ENCODE data around the gene COL23A1.
A peak's percentile ranks its signal among the peaks of the same experiment; 100 is the strongest.
"Not testable (repeated sequence)": the region's sequence is repeated elsewhere in the genome, so short reads cannot be mapped to it uniquely, and the experiment has no call there.

Gene COL23A1

GRCh38 chr5:178588769-178589168, 1.4 kb downstream of the COL23A1 start:
- no peak for DNase-seq (ENCODE audit: low read depth in 2 of 2)

- no peak for DNase-seq (ENCODE audit: low read depth in 2 of 2)
Observed at GRCh38 chr5:178587763-178588611, 2.2 kb downstream of the COL23A1 start.

GRCh38 chr5:178586396-178586795, 3.8 kb downstream of the COL23A1 start:
- no peak for DNase-seq (ENCODE audit: low read depth in 2 of 2)

DNA sequence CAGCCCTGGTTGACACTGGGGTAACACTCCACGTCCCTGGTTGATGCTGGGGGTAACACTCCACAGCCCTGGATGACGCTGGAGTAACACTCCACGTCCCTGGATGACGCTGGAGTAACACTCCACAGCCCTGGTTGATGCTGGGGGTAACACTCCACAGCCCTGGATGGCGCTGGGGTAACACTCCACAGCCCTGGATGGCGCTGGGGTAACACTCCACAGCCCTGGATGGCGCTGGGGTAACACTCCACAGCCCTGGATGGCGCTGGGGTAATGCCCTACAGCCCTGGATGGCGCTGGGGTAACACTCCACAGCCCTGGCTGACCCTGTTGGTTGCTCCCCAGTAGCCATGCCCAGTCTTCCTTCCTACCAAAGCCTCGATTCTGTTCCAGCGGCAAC, 4.8 kb downstream of the COL23A1 start:
- DNase-seq (ENCODE audit: low read depth in 2 of 2), result not testable (repeated sequence)

DNA sequence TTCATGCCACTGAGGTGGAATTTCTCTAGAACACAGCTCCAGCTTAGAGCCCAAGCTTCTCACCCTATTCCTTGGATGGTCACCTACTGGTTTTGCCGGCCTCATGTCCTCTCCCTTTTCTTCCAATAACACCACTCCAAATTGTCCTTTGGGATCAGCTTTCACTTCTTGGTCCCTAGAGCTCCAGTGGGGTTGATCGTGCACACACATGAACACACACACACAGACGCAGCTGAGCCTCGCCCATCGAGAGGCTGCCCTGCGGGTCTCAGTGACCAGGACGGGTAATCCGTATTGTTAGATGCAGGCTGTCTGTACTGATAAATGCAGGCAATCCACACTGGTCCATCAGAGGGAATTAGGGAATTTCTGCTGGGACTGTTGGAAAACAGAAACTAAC, 6.9 kb downstream of the COL23A1 start:
- DNase-seq (ENCODE audit: low read depth in 2 of 2), result no peak

DNA sequence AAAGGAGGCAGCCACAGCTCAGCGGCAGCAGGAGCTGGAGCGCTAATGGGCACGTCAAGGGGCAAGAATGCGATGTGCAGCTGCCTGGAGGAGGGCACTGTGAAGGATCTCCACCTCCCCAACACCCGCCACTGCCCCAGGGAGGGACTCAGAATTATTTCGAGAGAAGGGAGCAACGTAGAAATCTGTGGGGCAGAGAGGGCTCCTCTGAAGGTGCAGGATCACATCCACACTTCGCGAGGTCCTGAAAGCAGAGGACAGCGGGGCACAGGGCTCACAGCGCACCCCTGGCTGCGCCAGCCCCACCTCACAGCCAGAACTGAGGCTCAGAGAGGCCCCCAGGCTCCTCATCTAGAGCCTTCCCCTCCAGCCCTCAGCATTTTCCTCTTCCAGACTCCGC, 7.9 kb downstream of the COL23A1 start:
- no peak for DNase-seq (ENCODE audit: low read depth in 2 of 2)

- no peak for DNase-seq (ENCODE audit: low read depth in 2 of 2)
Observed at GRCh38 chr5:178581621-178582020, 8.6 kb downstream of the COL23A1 start.

- no peak for DNase-seq (ENCODE audit: low read depth in 2 of 2)
Observed at GRCh38 chr5:178580271-178580955, 9.8 kb downstream of the COL23A1 start.

- DNase-seq (ENCODE audit: low read depth in 2 of 2), result no peak
Observed at GRCh38 chr5:178577944-178578343, 12.2 kb downstream of the COL23A1 start.

DNA sequence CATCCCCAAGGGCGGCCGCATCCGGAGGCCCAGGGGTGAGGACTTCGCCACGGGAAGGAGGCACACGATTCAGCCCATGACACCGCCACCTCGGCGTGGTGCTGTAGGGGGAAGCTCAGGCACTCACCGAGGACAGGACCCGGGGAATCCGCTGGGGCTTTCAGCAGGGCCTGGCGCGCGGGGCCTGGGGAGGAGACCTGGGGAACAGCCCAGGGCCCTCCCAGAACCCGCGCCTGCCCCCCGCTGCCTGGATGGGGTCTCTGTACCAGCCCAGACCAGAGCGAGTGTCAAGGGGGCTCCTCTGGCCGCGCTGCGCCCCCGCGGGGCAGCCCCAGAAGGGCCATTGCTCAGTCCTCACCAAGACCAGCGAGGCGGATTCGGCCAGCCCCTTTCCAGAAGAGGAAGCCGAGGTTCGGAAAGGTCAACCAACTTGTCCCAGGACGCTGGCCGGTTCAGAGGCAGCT, 12.8 kb downstream of the COL23A1 start:
- no peak for DNase-seq (ENCODE audit: low read depth in 2 of 2)

GRCh38 chr5:178576591-178577351, 13.4 kb downstream of the COL23A1 start:
- DNase-seq (ENCODE audit: low read depth in 2 of 2), result no peak

GRCh38 chr5:178573216-178573615, 17.0 kb downstream of the COL23A1 start:
- no peak for DNase-seq (ENCODE audit: low read depth in 2 of 2)

DNA sequence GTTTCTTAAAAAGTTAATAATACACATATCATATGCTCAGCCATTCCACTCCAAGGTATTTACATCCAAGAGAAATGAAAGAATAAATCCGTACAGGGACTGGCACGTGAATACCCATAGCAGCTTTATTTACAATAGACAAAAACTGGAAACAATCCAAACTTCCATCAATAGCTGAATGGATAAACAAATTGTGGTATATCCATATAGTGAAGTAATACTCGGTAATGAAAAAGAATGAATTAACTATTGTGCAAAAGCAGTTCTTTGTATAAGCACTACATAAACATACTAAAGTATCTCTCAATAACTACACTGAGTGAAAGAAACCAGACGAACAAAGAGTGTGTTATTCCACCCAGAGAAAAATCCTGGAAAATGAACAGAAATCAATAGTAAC, 17.6 kb downstream of the COL23A1 start:
- no peak for DNase-seq (ENCODE audit: low read depth in 2 of 2)

DNA sequence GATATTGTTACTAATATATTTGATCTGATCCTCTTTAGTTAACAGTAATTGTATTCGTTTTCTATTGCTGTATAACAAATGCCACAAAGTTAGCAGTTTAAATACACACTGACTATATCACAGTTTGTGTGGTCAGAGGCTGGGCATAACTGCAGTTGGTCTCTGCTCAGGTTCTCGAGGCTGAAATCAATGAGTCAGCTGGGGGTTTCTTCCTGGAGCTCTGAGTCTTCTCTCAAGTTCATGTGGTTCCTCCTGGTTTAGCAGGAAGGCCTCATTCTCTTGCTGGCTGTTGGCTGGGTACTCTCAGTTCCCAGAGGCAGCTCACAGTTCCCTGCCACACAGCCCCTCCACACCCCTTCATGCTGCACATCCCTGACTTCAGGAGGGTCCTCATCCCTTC, 20.7 kb downstream of the COL23A1 start:
- DNase-seq (ENCODE audit: low read depth in 2 of 2), result no peak

GRCh38 chr5:178564811-178565550, 25.2 kb downstream of the COL23A1 start:
- peak; percentile 19 to 21 for DNase-seq (ENCODE audit: low read depth in 2 of 2)

GRCh38 chr5:178564397-178564796, 25.8 kb downstream of the COL23A1 start:
- DNase-seq (ENCODE audit: low read depth in 2 of 2), result no peak

DNA sequence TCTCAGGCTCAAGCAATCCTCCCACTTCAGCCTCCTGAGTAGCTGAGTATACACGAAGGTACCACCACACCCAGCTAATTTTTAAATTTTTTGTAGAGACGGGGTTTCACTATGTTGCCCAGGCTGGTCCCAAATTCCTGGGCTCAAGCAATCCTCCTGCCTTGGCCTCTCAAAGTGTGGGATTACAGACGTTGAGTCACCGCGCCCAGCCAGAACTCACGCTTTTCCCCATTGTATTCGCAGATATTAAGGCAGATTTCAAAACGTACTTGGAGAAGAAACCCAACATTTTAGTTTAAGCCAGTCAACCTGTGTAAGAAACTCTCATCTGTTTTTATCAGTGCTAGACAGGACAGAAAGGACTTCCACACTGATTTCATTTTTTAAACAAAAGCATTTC, 26.6 kb downstream of the COL23A1 start:
- no peak for DNase-seq (ENCODE audit: low read depth in 2 of 2)

- no peak for DNase-seq (ENCODE audit: low read depth in 2 of 2)
Observed at GRCh38 chr5:178561746-178562264, 28.4 kb downstream of the COL23A1 start.

DNA sequence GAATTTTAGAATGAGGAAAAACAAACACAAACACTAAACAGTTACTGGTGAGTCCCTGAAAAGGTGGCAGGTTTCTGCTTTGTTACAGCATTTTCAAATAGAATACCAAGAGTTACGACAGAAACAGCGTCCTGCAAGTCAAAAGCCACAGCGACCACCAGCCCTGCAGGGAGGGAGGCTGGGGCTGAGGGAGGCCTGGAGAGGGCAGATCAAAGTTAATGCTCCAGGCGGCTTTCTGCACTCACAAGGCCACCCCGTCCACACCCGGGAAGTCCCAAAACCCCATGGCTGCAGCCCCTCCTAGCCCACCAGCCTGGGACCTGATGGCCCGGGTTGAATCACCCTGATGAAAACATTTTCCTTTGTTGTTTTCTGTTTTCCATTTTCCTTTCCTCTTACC, 29.3 kb downstream of the COL23A1 start:
- DNase-seq (ENCODE audit: low read depth in 2 of 2), result no peak

DNA sequence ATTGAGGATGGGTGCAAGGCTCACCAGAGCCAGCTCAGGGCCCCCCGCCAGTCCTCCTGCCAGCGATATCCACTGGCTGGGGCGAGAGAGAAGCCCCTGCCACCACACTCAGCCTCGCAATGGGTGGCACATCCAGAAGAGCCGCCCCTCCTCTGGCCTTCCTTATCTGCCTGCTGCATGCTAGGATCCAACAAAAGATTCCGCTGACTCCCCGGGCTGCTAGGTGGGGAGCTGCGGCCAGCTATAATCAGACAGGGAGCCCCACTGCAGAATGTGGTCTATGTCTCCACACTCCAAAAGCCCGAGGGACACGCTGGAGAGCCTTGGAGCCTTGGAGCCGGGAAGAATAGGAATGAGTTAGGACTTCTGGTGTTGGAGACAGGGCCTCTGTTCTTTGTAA, 32.8 kb downstream of the COL23A1 start:
- DNase-seq (ENCODE audit: low read depth in 2 of 2), result no peak

GRCh38 chr5:178555771-178556211, 34.4 kb downstream of the COL23A1 start:
- no peak for DNase-seq (ENCODE audit: low read depth in 2 of 2)

Measured in fibroblast of skin of left biceps (primary cell).